GM12878 (cell line): ENCODE results near the gene ZNF416. TPM values are rescaled to one million over a fixed set of nuclear protein-coding genes. Genes with fewer than 3 reads are reported as not detected.

Experiments
- ASH2L ChIP-seq: fragments of 300-600, 200-600 bp; sonication (generic); IDR thresholded peaks from 2 replicates; pipeline ENCODE4 v1.6.1; 2017; ENCODE audit warnings: low read depth, mild to moderate bottlenecking, borderline replicate concordance
- BCL3 ChIP-seq: IDR thresholded peaks from 2 replicates; pipeline ENCODE4 v1.6.1; 2011; ENCODE audit warnings: borderline replicate concordance, low read depth, mild to moderate bottlenecking, moderate library complexity, low read length; ENCODE audit not compliant: insufficient read depth, poor library complexity, severe bottlenecking
- CREB1 ChIP-seq: IDR thresholded peaks from 2 replicates; pipeline ENCODE4 v1.6.1; 2012; ENCODE audit warnings: low read depth, mild to moderate bottlenecking, inconsistent platforms
- CTCF ChIP-seq, 3 experiments: IDR thresholded peaks in 2 of 3; conservative IDR thresholded peaks in 1 of 3; 2 replicates each; pipeline ENCODE4 v1.5.1; 2011; ENCODE audit warnings: low read depth in 3 of 3, low read length in 3 of 3, mild to moderate bottlenecking in 3 of 3, control low read depth in 2 of 3, moderate library complexity in 2 of 3, inconsistent platforms in 1 of 3, mixed read lengths in 1 of 3; ENCODE audit not compliant: control insufficient read depth in 2 of 3, insufficient read depth in 1 of 3; ENCODE audit errors: extremely low read depth in 1 of 3
- EGR1 ChIP-seq, 2 experiments: IDR thresholded peaks; 1 replicate in 1 of 2; 2 replicates in 1 of 2; pipeline ENCODE4 v1.6.1; 2011 to 2012; ENCODE audit warnings: low read depth in 2 of 2, low read length in 2 of 2, borderline replicate concordance in 1 of 2, mild to moderate bottlenecking in 1 of 2, moderate library complexity in 1 of 2
- FOXM1 ChIP-seq: IDR thresholded peaks from 2 replicates; pipeline ENCODE4 v1.6.1; 2012; ENCODE audit warnings: low read depth, mild to moderate bottlenecking, inconsistent platforms, low read length, moderate library complexity
- HDGF ChIP-seq: fragments of 450-650 bp; IDR thresholded peaks from 2 replicates; pipeline ENCODE4 v1.6.1; 2016; ENCODE audit warnings: antibody characterized with exemption
- IKZF2 ChIP-seq, 2 experiments: fragments of 450-650 bp; IDR thresholded peaks; 2 replicates each; pipeline ENCODE4 v1.6.1; 2017; ENCODE audit warnings: mild to moderate bottlenecking in 2 of 2, moderate library complexity in 2 of 2
- IRF4 ChIP-seq: IDR thresholded peaks from 2 replicates; pipeline ENCODE4 v1.6.1; 2011; ENCODE audit warnings: low read depth, low read length
- JUND ChIP-seq: IDR thresholded peaks from 2 replicates; pipeline ENCODE4 v1.6.1; 2012; ENCODE audit warnings: low read depth, mild to moderate bottlenecking, low read length, improper control_type of control experiment, moderate library complexity
- LARP7 ChIP-seq: fragments of 450-650 bp; IDR thresholded peaks from 2 replicates; pipeline ENCODE4 v1.6.1; 2017; ENCODE audit warnings: mild to moderate bottlenecking
- MAX ChIP-seq: IDR thresholded peaks from 2 replicates; pipeline ENCODE4 v1.6.1; 2012; ENCODE audit warnings: low read depth, low read length, improper control_type of control experiment
- PML ChIP-seq: IDR thresholded peaks from 2 replicates; pipeline ENCODE4 v1.6.1; 2012; ENCODE audit warnings: low read length, inconsistent platforms
- POLR2A ChIP-seq: IDR thresholded peaks from 2 replicates; pipeline ENCODE4 v1.6.1; 2011; ENCODE audit warnings: low read depth, mild to moderate bottlenecking, low read length
- RBBP5 ChIP-seq: fragments of 200-600 bp; sonication (generic); conservative IDR thresholded peaks from 2 replicates; pipeline ENCODE4 v1.6.1; 2016
- SIN3A ChIP-seq: IDR thresholded peaks from 2 replicates; pipeline ENCODE4 v1.6.1; 2012; ENCODE audit warnings: low read depth, low read length, improper control_type of control experiment
- SMAD1 ChIP-seq: fragments of 450-650 bp; IDR thresholded peaks from 2 replicates; pipeline ENCODE4 v1.6.1; 2018; ENCODE audit warnings: mild to moderate bottlenecking, low read depth; ENCODE audit not compliant: partially characterized antibody
- STAT3 ChIP-seq: IDR thresholded peaks from 2 replicates; pipeline ENCODE4 v1.6.1; 2011; ENCODE audit warnings: low read depth, low read length, improper control_type of control experiment
- TAF1 ChIP-seq: IDR thresholded peaks from 2 replicates; pipeline ENCODE4 v1.6.1; 2011; ENCODE audit warnings: mild to moderate bottlenecking, low read depth, low read length, borderline replicate concordance
- ZNF274 ChIP-seq: IDR thresholded peaks from one replicate; pipeline ENCODE4 v1.8.0; 2011; ENCODE audit not compliant: insufficient read length, insufficient read depth
- polyA plus RNA-seq, 11 experiments: library from polyadenylated mRNA; depleted of rRNA in 4 of 11; unstranded in 6 of 11; stranded (reverse) in 5 of 11; fragments of >200 nt; fragmentation: Nextera tagmentation in 4 of 11; fragmentation: Illumina TruSeq in 1 of 11; extraction: Ambion mirVana in 4 of 11; extraction: Trizol in 1 of 11; gene quantifications; 1 replicate in 1 of 11; 2 replicates in 10 of 11; pipeline versions ENCODE4 v1.2.1 to v1.2.3, GENCODE V29; 2011 to 2016; ENCODE audit warnings: inconsistent platforms in 2 of 11, missing spikeins in 2 of 11, low read depth in 1 of 11
- total RNA-seq, 4 experiments: library from RNA; depleted of rRNA in 3 of 4; stranded (reverse); fragments of >200 nt in 3 of 4; fragmentation: Illumina TruSeq in 1 of 4; extraction: Trizol in 1 of 4; gene quantifications; 2 replicates each; pipeline versions ENCODE4 v1.2.1 to v1.2.3, GENCODE V29; 2013 to 2021
- TF ChIP-seq, protein P1 (sequence below): IDR thresholded peaks from 2 replicates; pipeline ENCODE4 v1.6.1; 2012; ENCODE audit warnings: mild to moderate bottlenecking, low read depth, low read length
- TF ChIP-seq, protein P2 (sequence below): IDR thresholded peaks from 2 replicates; pipeline ENCODE4 v1.6.1; 2012; ENCODE audit warnings: low read depth, low read length, improper control_type of control experiment

ZNF416 gene
- total and polyA plus RNA-seq, 10 of the 15 experiments (the other 5 are each of a cell fraction or from before 2014, with no cell fraction given) = 1.2 to 5.4 (median 4.7) TPM

DNA sequence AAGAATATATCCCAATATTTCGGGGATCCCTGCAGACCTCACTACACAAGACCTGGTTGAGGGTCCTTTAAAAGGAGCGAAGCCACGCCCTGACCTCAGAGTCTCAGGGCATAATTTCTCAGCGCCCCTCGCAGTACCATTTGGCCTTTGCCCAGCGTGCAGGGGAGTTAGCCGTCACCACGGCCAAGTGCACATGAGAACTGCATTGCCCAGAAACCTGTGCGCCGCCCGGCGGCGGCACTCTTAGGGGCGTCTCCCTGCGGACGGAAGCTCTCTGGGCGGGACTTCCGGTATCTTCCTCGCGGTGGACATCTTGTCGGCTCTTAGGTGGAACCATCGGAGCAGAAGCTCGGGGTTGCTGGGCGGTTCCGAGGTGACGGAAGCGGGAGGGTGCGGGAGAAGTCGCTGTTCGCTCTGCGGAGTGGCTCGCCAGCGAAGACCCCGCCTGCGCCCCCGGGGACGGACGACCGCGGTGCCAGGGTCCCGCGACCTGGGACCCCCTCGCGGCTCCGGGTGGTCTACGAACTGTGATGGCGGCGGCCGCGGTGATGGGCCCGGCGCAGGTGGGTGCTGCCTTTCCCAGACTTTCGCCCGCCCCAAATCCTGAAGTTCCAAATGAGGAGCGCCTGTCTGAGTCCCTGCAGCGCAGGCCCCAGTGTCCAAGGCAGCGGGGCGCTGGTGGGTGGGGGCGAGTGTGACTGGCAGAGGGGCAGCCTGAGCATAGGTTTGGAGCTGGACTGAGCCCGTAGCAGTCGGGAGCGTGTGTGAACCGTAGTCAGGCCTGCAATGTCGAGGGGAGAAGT lies 35.4 kb upstream of the ZNF416 start, which contains the start of gene ZNF134 (continued):
- TF ChIP-seq CTCF (IDR thresholded peaks at IDR 0.05 in 2 of 3, conservative IDR thresholded peaks at IDR 0.05 in 1 of 3; ENCODE audit: control insufficient read depth in 2 of 3, extremely low read depth in 1 of 3, insufficient read depth in 1 of 3, low read depth in 3 of 3, low read length in 3 of 3) (0 out of 6 replicates have a peak, but pooled peaks of 2 of the 3 experiments have one; percentile 4 to 5), SMAD1 (no peak), ZNF274 (no peak), IRF4 (no peak), SIN3A (0 out of 2 replicates have a peak, but pooled peaks have one; percentile 50), POLR2A (peak; percentile 87), TAF1 (peak; percentile 74), HDGF (no peak), PML (0 out of 2 replicates have a peak, but pooled peaks have one; percentile 61), ASH2L (no peak), CREB1 (peak; percentile 57; the same call in 1 of the 2 replicates), BCL3 (no peak), FOXM1 (no peak), IKZF2 (IDR thresholded peaks at IDR 0.05) (no peak), JUND (0 out of 2 replicates have a peak, but pooled peaks have one; percentile 3), RBBP5 (no peak), STAT3 (no peak), EGR1 (IDR thresholded peaks at IDR 0.05; ENCODE audit: borderline replicate concordance in 1 of 2, low read depth in 2 of 2, low read length in 2 of 2) (peak; percentile 20 to 31; a peak in 2 of 3 replicates), LARP7 (peak; percentile 65; the same call in 1 of the 2 replicates), MAX (peak; percentile 7; the same call in 1 of the 2 replicates)
- TF ChIP-seq, protein P1, sequence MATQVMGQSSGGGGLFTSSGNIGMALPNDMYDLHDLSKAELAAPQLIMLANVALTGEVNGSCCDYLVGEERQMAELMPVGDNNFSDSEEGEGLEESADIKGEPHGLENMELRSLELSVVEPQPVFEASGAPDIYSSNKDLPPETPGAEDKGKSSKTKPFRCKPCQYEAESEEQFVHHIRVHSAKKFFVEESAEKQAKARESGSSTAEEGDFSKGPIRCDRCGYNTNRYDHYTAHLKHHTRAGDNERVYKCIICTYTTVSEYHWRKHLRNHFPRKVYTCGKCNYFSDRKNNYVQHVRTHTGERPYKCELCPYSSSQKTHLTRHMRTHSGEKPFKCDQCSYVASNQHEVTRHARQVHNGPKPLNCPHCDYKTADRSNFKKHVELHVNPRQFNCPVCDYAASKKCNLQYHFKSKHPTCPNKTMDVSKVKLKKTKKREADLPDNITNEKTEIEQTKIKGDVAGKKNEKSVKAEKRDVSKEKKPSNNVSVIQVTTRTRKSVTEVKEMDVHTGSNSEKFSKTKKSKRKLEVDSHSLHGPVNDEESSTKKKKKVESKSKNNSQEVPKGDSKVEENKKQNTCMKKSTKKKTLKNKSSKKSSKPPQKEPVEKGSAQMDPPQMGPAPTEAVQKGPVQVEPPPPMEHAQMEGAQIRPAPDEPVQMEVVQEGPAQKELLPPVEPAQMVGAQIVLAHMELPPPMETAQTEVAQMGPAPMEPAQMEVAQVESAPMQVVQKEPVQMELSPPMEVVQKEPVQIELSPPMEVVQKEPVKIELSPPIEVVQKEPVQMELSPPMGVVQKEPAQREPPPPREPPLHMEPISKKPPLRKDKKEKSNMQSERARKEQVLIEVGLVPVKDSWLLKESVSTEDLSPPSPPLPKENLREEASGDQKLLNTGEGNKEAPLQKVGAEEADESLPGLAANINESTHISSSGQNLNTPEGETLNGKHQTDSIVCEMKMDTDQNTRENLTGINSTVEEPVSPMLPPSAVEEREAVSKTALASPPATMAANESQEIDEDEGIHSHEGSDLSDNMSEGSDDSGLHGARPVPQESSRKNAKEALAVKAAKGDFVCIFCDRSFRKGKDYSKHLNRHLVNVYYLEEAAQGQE = no peak
- TF ChIP-seq, protein P2, sequence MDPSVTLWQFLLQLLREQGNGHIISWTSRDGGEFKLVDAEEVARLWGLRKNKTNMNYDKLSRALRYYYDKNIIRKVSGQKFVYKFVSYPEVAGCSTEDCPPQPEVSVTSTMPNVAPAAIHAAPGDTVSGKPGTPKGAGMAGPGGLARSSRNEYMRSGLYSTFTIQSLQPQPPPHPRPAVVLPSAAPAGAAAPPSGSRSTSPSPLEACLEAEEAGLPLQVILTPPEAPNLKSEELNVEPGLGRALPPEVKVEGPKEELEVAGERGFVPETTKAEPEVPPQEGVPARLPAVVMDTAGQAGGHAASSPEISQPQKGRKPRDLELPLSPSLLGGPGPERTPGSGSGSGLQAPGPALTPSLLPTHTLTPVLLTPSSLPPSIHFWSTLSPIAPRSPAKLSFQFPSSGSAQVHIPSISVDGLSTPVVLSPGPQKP = peak; percentile 16; the same call in 1 of the 2 replicates
